ENCODE measurements around the gene NOS1AP.
"Not testable (repeated sequence)": the region's sequence is repeated elsewhere in the genome, so short reads cannot be mapped to it uniquely, and the experiment has no call there.

NOS1AP gene

GRCh38 chr1:162405800-162406199, 336.3 kb downstream of the NOS1AP start:
- DNase-seq (ENCODE audit: low read depth in 2 of 2), result no peak

GRCh38 chr1:162406811-162407210, 337.3 kb downstream of the NOS1AP start:
- DNase-seq (ENCODE audit: low read depth in 2 of 2), result no peak

GRCh38 chr1:162407539-162407938, 338.0 kb downstream of the NOS1AP start:
- no peak for DNase-seq (ENCODE audit: low read depth in 2 of 2)

GRCh38 chr1:162412002-162412401, 342.5 kb downstream of the NOS1AP start, which contains the start of gene SH2D1B:
Gene SH2D1B (minus strand): TSS chr1:162412136. CDS start chr1:162412016, 120 bp downstream.
- no peak for DNase-seq (ENCODE audit: low read depth in 2 of 2)

GRCh38 chr1:162416215-162416614, 346.7 kb downstream of the NOS1AP start:
- no peak for DNase-seq (ENCODE audit: low read depth in 2 of 2)

- no peak for DNase-seq (ENCODE audit: low read depth in 2 of 2)
Observed at GRCh38 chr1:162416909-162417308, 347.4 kb downstream of the NOS1AP start.

- no peak for DNase-seq (ENCODE audit: low read depth in 2 of 2)
Observed at GRCh38 chr1:162417650-162418049, 348.2 kb downstream of the NOS1AP start.

- DNase-seq (ENCODE audit: low read depth in 2 of 2), result not testable (repeated sequence)
Observed at GRCh38 chr1:162418584-162418983, 349.1 kb downstream of the NOS1AP start.

GRCh38 chr1:162419450-162419931, 350.0 kb downstream of the NOS1AP start:
- DNase-seq (ENCODE audit: low read depth in 2 of 2), result not testable (repeated sequence)

Data from stimulated activated CD4-positive, alpha-beta T cell treated with anti-CD3 and anti-CD28 coated beads, Interleukin-15, amount 100 ng/mL, for 48 hours (primary cell).